Stimulated activated effector memory CD8-positive, alpha-beta T cell treated with anti-CD3 and anti-CD28 coated beads, Interleukin-12 subunit alpha, Interleukin-12 subunit beta, amount 100 ng/mL, for 72 hours (primary cell): ENCODE measurements around the gene HMGCS2.
A peak's percentile ranks its signal among the peaks of the same experiment; 100 is the strongest.
"Not testable (repeated sequence)": the region's sequence is repeated elsewhere in the genome, so short reads cannot be mapped to it uniquely, and the experiment has no call there.

Experiments used
- ATAC-seq: fragments of 150-1000 bp; cut with Tn5 transposase; 2 replicates; pipeline ENCODE4 v1.10.0; 2021
- DNase-seq, 2 donors: peaks; one replicate each; pipeline ENCODE4 v3.0.0; 2021 to 2022; ENCODE audit warnings: low spot score in 2 of 2
- H3K27ac Mint-ChIP-seq: one replicate; pipeline ENCODE4 v1.8.0; 2022; ENCODE audit warnings: mild to moderate bottlenecking, mixed read lengths
- H3K36me3 Mint-ChIP-seq: one replicate; pipeline ENCODE4 v1.8.0; 2022; ENCODE audit warnings: mild to moderate bottlenecking, mixed read lengths
- H3K4me1 Mint-ChIP-seq: one replicate; pipeline ENCODE4 v1.8.0; 2022; ENCODE audit warnings: mixed read lengths
- H3K4me3 Mint-ChIP-seq: one replicate; pipeline ENCODE4 v1.8.0; 2022; ENCODE audit warnings: mild to moderate bottlenecking, mixed read lengths
- H3K9me3 Mint-ChIP-seq: one replicate; pipeline ENCODE4 v1.8.0; 2022; ENCODE audit warnings: mixed read lengths

The HMGCS2 gene

DNA sequence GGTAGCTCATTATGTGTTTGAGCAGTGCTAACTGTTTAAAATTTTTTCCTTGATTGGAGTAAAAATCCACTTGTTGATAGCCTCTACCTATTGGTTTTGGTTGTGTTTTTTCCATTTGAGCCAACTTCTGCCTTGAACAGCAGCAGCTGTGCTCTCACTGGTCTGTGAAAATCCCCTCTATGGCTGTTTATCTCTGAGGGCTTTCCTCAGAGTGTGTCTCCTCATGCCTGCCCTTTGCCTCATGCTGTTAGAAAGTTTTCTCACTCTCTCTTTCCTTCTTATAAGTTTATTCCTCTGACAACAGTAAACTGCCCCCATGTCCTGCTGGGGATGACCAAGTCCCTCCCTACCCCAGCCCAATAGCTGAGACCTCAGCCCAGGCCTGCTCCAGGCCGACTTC, 28.5 kb upstream of the HMGCS2 start:
- peak overlapping the region; percentile 36 for H3K27ac Mint-ChIP-seq
- no peak for DNase-seq

DNA sequence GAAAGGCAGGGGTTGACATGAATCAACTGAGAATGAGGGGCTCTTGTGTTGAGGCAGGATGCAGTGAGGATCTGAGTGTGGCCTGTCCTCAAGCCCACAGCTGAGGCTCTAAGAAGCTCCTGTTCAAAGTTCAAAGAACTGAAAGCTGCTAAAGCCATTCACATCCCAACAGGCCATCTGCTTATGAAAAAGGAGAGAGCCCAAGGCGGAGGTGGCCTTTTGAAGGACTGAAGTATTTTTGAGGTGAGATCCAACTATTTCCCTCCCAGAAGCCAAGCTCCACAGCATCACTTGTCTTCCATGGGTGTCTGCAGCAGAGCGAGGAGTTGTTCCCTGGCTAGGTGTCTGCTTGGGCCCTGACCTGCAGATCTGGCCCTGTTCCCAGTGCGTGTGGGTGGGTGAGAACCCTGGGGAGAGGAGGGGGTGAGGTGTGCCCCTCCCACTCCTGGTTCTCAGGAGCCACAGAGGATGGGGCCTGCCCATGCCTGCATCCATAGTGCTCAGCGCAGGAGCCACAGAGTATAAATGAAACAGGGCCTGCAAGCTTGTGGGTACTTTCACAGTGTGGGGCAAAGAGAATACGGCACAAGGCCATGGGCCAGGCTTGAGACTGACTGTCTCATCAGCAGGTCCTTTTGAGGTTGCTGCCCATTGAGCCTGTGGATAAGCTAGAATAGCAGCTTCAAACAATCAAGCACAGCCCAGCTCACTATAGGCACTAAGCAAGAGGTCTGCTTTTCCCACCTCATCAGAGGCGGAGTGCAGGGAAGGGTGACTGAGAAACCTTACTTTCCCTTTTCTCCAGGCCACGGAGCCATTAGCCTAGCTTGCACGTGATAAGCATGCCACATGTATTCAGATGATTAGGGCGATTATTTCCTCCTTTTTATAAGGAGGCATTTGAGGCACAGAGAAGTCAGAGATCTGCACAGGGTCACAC, 26.8 kb upstream of the HMGCS2 start:
- Mint-ChIP-seq H3K36me3 (no peaks in the 10 kb centered on the region), H3K9me3 (no peaks in the 10 kb centered on the region), H3K4me3 (no peak overlapping the region), H3K4me1 (no peaks in the 10 kb centered on the region), H3K27ac (no peak overlapping the region)
- peak; percentile 38 for ATAC-seq
- no peak for DNase-seq

More for the DNA sequence above, 28.5 kb upstream of the HMGCS2 start:
- Mint-ChIP-seq H3K36me3 (no peaks in the 10 kb centered on the region), H3K4me1 (no peaks in the 10 kb centered on the region), H3K9me3 (no peaks in the 10 kb centered on the region), H3K4me3 (no peak overlapping the region)
- no peak for ATAC-seq

DNA sequence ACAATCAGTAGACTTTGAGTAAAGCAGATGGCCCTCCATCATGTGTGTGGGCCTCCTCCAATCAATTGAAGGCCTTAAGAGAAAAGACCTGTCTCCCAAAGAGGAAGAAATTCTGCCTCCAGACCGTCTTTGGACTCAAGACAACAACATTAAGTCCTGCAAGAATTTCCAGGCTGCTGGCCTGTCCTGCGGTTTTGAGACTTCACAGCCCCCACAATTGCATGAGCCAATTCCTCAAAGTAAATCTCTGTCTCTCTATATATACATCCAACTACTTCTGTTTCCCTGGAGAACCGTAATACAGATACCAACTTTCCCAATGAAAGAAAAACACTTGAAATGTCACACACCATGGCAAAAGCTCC, 26.2 kb upstream of the HMGCS2 start:
- Mint-ChIP-seq H3K36me3 (no peaks in the 10 kb centered on the region), H3K9me3 (no peaks in the 10 kb centered on the region), H3K4me3 (no peak overlapping the region), H3K4me1 (no peaks in the 10 kb centered on the region), H3K27ac (no peak overlapping the region)
- ATAC-seq (no peak), DNase-seq (no peak)

DNA sequence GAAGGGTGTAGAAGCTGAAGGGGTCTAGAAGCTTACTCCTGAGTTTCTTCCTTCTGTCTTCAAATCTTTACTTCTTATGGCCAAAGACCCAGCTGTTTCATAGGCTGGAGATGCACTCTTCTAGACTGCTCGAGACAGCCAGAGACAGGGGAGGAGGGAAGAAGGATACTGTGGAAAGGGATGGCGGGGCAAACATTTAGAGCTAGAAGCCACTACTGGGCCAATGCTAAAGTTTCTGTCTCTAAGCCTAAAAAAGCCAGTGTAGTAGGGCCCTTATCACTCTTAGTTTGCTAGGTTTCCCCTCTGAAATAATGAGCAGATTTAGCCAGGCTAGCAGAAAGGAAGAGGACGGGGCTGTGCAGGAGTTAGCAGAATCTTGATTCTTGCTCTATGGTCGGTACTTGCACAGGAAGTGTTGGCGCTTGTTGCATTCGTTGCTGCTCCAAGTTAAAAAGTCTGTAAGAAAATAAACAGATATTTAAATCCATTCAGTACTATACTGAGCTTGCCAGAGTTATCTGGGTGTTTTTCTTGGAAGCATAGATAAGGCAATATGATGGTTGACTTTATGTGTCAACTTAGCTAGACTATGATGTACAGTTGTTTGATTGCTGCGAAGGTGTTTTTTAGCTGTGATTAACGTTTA, 25.6 kb upstream of the HMGCS2 start:
- no peak for ATAC-seq
- no peak for DNase-seq

DNA sequence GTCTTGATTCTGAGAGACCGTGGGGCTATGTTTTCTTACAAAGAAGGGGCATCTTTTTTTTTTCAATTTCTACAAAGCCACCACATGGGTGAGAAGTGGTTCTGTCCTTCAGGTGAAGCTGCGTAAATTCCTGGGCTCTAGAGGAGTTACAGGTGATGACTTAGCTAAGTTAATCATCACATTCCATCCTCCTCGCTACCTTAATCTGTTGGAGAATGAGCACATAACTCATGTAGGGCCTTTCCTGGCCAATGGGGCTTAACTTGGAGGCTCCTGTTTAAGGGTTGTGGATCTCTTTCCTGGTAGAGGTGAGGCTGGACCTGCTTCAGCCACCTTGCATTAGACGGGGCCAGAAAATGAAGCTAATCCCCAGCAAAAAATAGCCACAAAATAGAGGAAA, 22.7 kb upstream of the HMGCS2 start:
- Mint-ChIP-seq H3K4me1 (peaks cover 2% of the 10 kb centered on the region), H3K9me3 (no peaks in the 10 kb centered on the region), H3K27ac (no peak overlapping the region), H3K4me3 (no peak overlapping the region), H3K36me3 (no peaks in the 10 kb centered on the region)
- DNase-seq (no peak), ATAC-seq (no peak)

More for the DNA sequence above, 25.6 kb upstream of the HMGCS2 start:
- no peaks in the 10 kb centered on the region for H3K4me1 Mint-ChIP-seq
- no peaks in the 10 kb centered on the region for H3K9me3 Mint-ChIP-seq
- no peak overlapping the region for H3K27ac Mint-ChIP-seq
- H3K4me3 Mint-ChIP-seq: no peak overlapping the region
- no peaks in the 10 kb centered on the region for H3K36me3 Mint-ChIP-seq

DNA sequence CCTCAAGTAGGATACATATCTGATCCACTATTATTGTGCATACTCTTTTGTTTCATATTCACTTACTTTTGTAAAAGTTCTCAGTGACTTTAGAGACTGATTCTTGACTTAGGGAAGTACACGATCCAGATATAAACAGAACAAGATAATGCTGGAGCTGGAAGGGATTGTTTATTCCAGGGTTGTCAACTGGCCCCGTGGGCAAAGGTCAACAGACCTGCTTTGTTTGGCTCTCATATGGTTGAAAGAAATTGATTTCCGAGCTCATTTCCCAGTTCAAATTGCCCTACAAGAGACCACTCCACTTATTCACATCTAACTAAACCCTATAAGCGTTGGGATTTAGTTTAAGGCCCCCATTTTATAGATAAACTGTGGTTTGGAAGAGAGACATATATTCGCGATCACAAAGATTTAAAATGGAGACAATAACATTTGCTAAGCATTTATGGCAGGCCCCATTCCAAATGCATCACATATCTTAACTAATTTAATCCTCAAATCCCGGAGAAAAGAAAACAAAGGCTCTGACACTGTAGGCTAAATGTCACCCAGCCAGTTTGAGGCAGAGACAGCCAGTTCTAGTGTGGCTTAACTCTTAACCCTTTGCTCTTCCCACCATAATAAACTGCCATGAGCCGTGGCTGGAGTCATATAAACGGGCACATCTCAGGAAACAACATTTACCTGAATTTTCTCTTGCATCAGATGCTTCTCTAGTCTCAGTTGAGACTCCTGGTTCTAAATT, 21.9 kb upstream of the HMGCS2 start:
- Mint-ChIP-seq H3K36me3 (no peaks in the 10 kb centered on the region), H3K4me3 (no peak overlapping the region), H3K9me3 (no peaks in the 10 kb centered on the region), H3K4me1 (peaks cover 7% of the 10 kb centered on the region), H3K27ac (no peak overlapping the region)
- no peak for DNase-seq
- ATAC-seq: no peak

DNA sequence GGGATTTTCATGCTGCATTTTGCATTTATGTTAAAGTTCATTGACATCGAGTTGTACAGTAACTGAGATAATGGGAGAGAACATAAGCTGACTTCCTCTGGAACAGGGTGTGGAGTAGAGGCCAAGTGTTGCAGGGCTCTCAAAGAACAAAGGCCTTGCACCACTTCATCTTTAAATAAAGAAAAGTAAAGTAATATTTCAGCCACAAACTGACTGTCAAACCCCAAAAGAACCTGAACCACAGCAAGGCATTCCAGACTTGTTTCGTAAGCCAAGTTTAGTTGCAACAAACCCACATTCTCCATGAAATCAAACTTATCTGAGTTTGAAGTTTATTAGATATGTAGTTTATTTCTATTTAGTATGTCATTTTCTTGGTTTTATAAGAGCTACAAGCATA, 19.1 kb upstream of the HMGCS2 start:
- no peak overlapping the region for H3K27ac Mint-ChIP-seq
- no peaks in the 10 kb centered on the region for H3K36me3 Mint-ChIP-seq
- ATAC-seq: no peak
- H3K4me3 Mint-ChIP-seq: no peak overlapping the region
- H3K4me1 Mint-ChIP-seq: peaks cover 13% of the 10 kb centered on the region
- no peaks in the 10 kb centered on the region for H3K9me3 Mint-ChIP-seq
- DNase-seq: no peak

DNA sequence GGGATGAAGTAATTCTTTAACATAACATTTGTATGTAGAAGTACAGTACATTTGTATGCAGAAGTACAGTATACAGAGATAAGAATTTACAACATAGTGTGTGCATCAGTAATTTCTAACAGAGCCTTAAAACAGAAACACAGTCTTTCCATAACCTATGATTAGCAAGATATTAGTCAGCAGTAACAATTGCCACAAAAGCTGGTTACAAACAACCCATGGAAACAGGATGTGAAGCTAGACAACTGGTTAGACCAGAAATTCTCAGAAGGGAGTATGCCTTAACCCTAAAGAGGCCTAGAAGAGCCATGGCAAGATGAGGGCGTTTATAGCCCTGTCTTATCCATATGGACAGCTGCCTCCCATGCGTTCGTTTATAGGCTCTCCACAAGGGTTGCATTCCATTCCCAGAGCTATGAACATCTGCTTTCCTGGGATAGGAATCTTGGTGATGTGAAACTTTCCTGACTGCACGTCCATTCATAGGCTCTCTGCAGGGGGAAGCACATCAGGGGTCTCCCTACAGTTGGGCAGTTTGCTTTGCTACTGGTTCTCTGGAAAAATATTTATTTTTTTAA, 17.9 kb upstream of the HMGCS2 start:
- H3K27ac Mint-ChIP-seq: not testable (repeated sequence)

DNA sequence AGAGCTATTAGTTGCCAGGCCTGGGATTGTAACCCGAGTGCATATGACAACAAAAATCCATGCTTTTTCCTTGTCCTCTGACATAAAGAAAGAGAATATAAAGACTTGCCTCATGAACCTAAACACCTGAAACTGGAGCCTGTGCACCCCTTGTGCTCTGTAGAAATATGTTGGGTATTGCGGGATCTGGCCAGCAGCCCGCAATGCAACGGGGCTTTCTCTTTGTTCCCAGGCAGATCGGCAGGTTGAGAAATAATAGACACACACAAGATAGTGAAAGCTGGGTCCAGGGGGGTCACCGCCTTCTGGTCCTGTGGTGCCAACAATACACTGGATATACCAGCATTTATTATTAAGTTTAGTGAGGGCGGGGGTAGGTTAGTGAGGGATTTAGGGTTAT, 17.3 kb upstream of the HMGCS2 start:
- not testable (repeated sequence) for H3K4me3 Mint-ChIP-seq, ATAC-seq, DNase-seq, H3K9me3 Mint-ChIP-seq, H3K27ac Mint-ChIP-seq, H3K36me3 Mint-ChIP-seq
- peaks cover 13% of the 10 kb centered on the region for H3K4me1 Mint-ChIP-seq

More for the DNA sequence above, 17.9 kb upstream of the HMGCS2 start:
- not testable (repeated sequence) for H3K9me3 Mint-ChIP-seq, ATAC-seq, H3K4me3 Mint-ChIP-seq, DNase-seq, H3K36me3 Mint-ChIP-seq
- peaks cover 13% of the 10 kb centered on the region for H3K4me1 Mint-ChIP-seq

DNA sequence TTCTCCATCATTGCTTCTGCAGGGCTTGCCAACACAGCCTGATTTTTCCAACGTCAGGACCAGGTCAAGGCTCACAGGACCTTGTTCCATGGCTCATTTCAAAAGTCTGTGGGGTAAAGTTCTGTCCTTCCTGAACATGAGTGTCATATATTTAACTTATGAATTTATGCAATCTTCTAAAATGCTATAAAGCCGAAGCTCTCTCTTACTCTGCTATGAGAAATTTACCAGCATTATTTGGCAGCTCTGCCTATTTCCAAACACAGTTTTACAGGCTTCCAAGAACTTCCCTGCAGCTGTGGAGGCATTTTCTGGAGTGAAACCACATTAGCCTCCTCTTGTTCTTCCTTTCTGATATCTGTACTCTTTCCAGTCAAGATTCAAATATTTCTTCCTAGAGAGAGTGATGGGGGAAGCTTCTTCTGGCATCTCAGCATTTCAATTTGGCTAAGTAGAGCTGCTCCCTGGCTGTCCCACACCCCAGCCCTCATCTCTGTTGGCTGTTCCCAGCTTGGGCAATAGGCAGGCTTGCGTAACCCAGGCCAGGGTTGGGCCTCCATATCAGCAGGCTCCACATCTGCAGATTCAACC, 15.6 kb upstream of the HMGCS2 start:
- no peaks in the 10 kb centered on the region for H3K9me3 Mint-ChIP-seq
- no peak overlapping the region for H3K4me3 Mint-ChIP-seq
- H3K36me3 Mint-ChIP-seq: no peaks in the 10 kb centered on the region
- H3K4me1 Mint-ChIP-seq: peaks cover 13% of the 10 kb centered on the region
- no peak for DNase-seq
- no peak for ATAC-seq
- H3K27ac Mint-ChIP-seq: no peak overlapping the region

DNA sequence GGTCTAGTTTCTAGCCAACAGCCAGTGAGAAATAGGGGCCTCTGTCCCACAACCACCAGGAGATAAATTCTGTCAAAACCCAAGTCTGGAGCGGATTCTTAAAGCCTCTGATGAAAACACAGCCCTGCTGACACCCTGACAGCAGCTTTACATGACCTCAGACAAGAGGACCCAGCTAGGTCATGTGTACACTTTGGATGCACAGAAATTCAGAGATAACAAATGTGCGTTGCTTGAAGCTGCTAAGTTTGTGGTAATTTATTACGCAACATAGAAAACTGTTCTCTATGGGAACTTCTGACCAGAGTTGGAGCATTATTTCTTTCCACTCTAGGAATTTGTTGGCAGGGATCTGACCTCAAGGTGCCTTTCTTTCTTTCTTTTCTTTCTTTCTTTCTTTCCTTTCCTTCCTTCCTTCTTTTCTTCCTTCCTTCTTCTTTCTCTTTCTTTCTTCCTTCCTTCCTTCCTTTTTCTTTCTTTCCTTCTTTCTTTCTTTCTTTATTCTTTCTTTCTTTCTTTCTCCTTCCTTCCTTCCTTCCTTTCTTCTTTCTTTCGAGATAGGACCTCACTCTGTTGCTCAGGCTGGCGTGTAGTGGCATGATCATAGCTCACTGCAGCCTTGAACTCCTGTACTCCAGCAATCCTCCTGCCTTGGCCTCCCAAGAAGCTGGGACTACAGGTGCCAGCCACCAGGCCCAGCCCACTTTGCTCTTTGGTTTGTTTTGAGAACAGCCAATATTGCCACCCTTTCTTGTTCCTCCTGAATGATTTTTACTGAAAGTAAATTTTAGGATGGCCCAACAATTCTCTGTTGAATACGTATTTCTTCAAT, 14.9 kb upstream of the HMGCS2 start:
- DNase-seq (no peak), ATAC-seq (no peak)
- no peaks in the 10 kb centered on the region for H3K9me3 Mint-ChIP-seq
- H3K36me3 Mint-ChIP-seq: no peaks in the 10 kb centered on the region
- no peak overlapping the region for H3K27ac Mint-ChIP-seq
- H3K4me3 Mint-ChIP-seq: no peak overlapping the region
- H3K4me1 Mint-ChIP-seq: peaks cover 13% of the 10 kb centered on the region

DNA sequence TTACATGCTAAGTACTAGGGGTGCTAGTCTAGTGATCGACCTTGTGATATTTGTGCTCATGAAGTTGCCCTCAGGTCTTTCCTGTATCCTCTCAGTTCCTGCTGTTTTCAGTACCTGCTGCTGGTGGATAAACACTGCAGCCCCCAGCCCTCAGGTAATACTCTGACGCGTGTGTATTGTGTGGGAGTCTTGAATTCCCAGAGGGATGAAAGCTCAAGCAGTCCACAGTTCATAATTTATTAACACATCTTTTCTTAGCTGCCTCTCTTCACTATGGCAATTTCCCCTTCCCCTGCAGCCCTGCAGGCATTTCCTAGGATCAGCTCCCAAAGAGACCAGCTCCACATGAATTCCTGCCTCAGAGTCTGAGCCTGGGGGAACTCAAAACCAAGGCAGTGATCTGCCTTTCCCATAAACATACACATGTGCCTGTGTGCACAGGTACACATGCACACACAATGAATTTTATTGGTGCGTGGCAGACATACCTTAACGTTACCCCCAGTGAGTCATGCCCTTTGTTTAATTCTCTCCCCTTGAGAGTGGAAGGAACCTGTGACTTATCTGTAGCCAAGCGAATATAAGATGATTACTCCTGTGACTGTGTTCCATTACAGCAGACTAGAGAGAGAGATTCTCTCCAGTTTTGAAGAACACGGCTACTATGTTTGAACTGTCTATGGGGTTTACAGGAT, 14.1 kb upstream of the HMGCS2 start:
- peak; percentile 40 for ATAC-seq
- H3K27ac Mint-ChIP-seq: no peak overlapping the region
- no peak overlapping the region for H3K4me3 Mint-ChIP-seq
- H3K9me3 Mint-ChIP-seq: no peaks in the 10 kb centered on the region
- peaks cover 13% of the 10 kb centered on the region for H3K4me1 Mint-ChIP-seq
- no peaks in the 10 kb centered on the region for H3K36me3 Mint-ChIP-seq
- no peak for DNase-seq

DNA sequence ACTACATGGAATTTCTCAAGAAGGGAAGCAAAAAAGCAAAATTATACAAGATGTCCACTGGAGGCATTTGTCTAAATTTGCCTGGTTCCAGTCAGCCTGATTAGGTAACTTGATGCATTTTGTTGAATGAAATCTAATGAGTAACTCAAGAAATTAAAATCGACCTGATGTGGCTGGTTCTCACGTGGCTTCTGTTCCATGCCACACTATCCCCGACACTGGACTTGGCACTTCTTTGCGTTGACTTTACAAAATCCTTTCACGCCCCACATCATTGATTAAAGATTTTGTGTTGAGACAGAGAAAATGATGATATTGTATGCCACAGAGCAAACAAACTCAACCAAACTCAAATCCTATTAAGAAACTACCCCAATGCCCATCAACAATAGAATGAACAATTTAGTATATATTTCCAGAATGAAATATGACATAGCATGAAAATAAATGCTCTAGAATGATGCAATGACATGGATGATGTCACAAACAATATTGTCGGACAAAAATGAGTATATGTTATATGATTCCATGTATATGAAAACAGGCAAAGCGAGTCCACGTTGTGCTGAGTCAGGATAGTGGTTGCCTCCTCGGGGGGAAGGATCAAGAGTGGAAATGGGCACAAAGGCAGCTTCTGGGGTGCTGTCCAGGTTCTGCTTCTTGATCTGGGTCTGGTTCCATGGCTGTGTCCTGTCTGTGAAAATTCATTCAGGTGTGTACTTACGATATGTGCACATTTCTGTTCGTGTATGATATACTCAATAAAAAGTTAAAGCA, 12.9 kb upstream of the HMGCS2 start:
- Mint-ChIP-seq H3K36me3 (no peaks in the 10 kb centered on the region), H3K4me1 (peaks cover 13% of the 10 kb centered on the region), H3K9me3 (no peaks in the 10 kb centered on the region), H3K4me3 (no peak overlapping the region), H3K27ac (no peak overlapping the region)
- DNase-seq (no peak), ATAC-seq (no peak)
